Measurements from ENCODE around the gene COL28A1.

COL28A1 gene

GRCh38 chr7:7535691-7536090, at the start of gene COL28A1:
COL28A1 (minus strand) TSS chr7:7535873; CDS start chr7:7532875, 2,998 bp downstream.
- intact Hi-C loops (cut with micrococcal nuclease), result no loop called here
- Mint-ChIP-seq H3K9me3 (no peaks in the 10 kb centered on the region), H3K4me1 (ENCODE audit: low read depth) (no peaks in the 10 kb centered on the region), H3K27me3 (peaks cover 2% of the 10 kb centered on the region), H3K4me3 (no peak within 1 kb of the TSS), H3K27ac (no peak within 1 kb of the TSS), H3K36me3 (ENCODE audit: low read depth) (no peaks in the 10 kb centered on the region)

GRCh38 chr7:7584653-7585052, 49.0 kb upstream of the COL28A1 start:
- Mint-ChIP-seq H3K27ac (no peak overlapping the region), H3K4me1 (ENCODE audit: low read depth) (no peaks in the 10 kb centered on the region), H3K27me3 (no peaks in the 10 kb centered on the region), H3K4me3 (no peak overlapping the region), H3K36me3 (ENCODE audit: low read depth) (peaks cover 21% of the 10 kb centered on the region), H3K9me3 (no peaks in the 10 kb centered on the region)
- intact Hi-C loops (cut with micrococcal nuclease), result no loop called here

DNA sequence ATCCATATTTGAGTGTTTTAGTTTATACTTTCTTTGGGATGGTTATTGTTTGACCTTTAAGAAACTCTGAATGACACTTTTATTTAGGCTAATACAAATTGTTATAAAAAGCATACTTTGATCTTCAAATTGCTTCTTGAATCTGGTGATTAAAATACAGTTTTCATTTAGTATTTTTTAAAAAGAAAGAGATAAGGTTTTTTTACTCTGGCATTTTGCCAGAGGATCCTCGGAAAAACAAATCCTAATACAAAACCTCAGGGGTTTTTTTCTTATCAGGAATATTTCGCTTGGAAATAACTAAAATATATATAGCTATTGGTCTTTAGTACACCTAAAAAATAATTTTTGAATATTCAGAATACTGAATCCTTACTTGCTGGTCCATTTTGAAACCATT, 48.1 kb upstream of the COL28A1 start:
- Mint-ChIP-seq H3K27me3 (no peaks in the 10 kb centered on the region), H3K9me3 (no peaks in the 10 kb centered on the region), H3K27ac (no peak overlapping the region), H3K36me3 (ENCODE audit: low read depth) (peaks cover 24% of the 10 kb centered on the region), H3K4me3 (no peak overlapping the region), H3K4me1 (ENCODE audit: low read depth) (no peaks in the 10 kb centered on the region)
- intact Hi-C loops (cut with micrococcal nuclease), result no loop called here

- H3K27me3 Mint-ChIP-seq, result no peaks in the 10 kb centered on the region
- H3K27ac Mint-ChIP-seq, result no peak overlapping the region
- H3K4me1 Mint-ChIP-seq (ENCODE audit: low read depth), result no peaks in the 10 kb centered on the region
- H3K4me3 Mint-ChIP-seq, result no peak overlapping the region
- intact Hi-C loops (cut with micrococcal nuclease), result no loop called here
- H3K36me3 Mint-ChIP-seq (ENCODE audit: low read depth), result peaks cover 24% of the 10 kb centered on the region
- H3K9me3 Mint-ChIP-seq, result no peaks in the 10 kb centered on the region
Measured at GRCh38 chr7:7582596-7582995, 46.9 kb upstream of the COL28A1 start.

- Mint-ChIP-seq H3K27me3 (no peaks in the 10 kb centered on the region), H3K27ac (no peak overlapping the region), H3K36me3 (ENCODE audit: low read depth) (peaks cover 19% of the 10 kb centered on the region), H3K9me3 (no peaks in the 10 kb centered on the region), H3K4me1 (ENCODE audit: low read depth) (no peaks in the 10 kb centered on the region), H3K4me3 (no peak overlapping the region)
- intact Hi-C loops (cut with micrococcal nuclease), result no loop called here
Measured at GRCh38 chr7:7581531-7582179, 46.0 kb upstream of the COL28A1 start.

- H3K27ac Mint-ChIP-seq, result no peak overlapping the region
- H3K36me3 Mint-ChIP-seq (ENCODE audit: low read depth), result peaks cover 17% of the 10 kb centered on the region
Measured at GRCh38 chr7:7579638-7580037, 44.0 kb upstream of the COL28A1 start.

DNA sequence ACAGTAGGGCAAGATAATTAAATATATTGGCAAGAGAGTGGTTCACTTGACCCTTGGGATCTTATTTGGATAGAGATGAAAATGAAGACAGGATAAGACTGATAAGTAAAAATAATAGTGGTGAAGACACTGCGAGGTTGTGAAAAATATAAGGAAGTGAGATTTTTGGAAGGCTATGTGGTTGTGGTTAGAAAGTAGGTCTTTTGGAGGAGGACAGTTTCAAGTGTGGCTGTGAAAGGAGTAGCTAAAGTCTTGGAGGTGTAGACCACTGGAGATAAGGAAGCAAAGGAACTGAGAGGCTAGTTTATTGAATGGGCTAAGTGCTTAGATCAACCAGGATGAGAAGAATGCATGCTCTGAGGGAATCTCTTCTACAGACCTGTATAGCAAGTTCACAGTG, 42.2 kb upstream of the COL28A1 start:
- intact Hi-C loops (cut with micrococcal nuclease), result no loop called here

More at GRCh38 chr7:7579638-7580037, 44.0 kb upstream of the COL28A1 start:
- intact Hi-C loops (cut with micrococcal nuclease), result no loop called here
- H3K4me1 Mint-ChIP-seq (ENCODE audit: low read depth), result no peaks in the 10 kb centered on the region
- no peaks in the 10 kb centered on the region for H3K27me3 Mint-ChIP-seq
- H3K9me3 Mint-ChIP-seq, result no peaks in the 10 kb centered on the region
- H3K4me3 Mint-ChIP-seq, result no peak overlapping the region

DNA sequence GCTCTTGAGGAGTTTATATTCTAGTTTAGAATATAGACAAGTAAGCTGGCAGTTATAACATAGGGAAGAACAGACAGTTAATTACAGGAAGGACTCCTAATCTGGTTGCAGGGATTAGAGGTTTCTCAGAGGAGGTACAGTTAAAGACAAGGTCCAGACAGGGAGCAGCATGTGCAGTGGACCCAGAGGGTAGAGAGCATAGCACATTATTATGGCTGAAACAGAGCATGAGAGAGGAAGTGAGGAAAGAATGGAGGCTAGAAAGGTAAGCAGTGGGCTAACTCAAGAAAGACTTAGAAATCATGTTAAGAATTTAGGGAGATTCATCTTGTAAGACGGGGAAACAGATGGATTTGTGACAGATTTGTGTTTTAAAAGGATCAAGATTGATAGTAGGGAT, 40.7 kb upstream of the COL28A1 start:
- H3K9me3 Mint-ChIP-seq, result no peaks in the 10 kb centered on the region
- H3K36me3 Mint-ChIP-seq (ENCODE audit: low read depth), result peaks cover 16% of the 10 kb centered on the region
- H3K27me3 Mint-ChIP-seq, result no peaks in the 10 kb centered on the region
- H3K27ac Mint-ChIP-seq, result no peak overlapping the region
- intact Hi-C loops (cut with micrococcal nuclease), result no loop called here
- H3K4me3 Mint-ChIP-seq, result no peak overlapping the region
- no peaks in the 10 kb centered on the region for H3K4me1 Mint-ChIP-seq (ENCODE audit: low read depth)

More for the DNA sequence above, 42.2 kb upstream of the COL28A1 start:
- Mint-ChIP-seq H3K27me3 (no peaks in the 10 kb centered on the region), H3K9me3 (no peaks in the 10 kb centered on the region), H3K36me3 (ENCODE audit: low read depth) (peaks cover 18% of the 10 kb centered on the region), H3K27ac (no peak overlapping the region), H3K4me1 (ENCODE audit: low read depth) (no peaks in the 10 kb centered on the region), H3K4me3 (no peak overlapping the region)

DNA sequence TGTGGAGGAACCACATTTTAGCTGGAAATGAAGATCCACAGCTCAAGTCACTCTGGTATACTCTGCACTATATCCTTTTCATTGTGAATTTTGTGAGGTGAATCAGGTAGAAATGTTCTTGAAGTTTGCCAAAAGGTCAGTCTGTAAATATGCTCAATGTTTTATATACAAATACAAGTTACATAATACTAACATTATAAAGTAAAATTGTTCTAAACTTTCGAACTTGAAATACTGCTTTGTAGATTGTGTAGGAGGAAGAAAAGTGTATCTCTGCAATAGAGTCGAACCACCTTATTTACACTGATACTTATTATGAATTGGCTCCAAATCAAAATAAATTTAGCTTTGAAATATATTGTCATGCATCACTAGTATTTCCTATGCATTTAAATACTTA, 38.0 kb upstream of the COL28A1 start:
- no peaks in the 10 kb centered on the region for H3K27me3 Mint-ChIP-seq

DNA sequence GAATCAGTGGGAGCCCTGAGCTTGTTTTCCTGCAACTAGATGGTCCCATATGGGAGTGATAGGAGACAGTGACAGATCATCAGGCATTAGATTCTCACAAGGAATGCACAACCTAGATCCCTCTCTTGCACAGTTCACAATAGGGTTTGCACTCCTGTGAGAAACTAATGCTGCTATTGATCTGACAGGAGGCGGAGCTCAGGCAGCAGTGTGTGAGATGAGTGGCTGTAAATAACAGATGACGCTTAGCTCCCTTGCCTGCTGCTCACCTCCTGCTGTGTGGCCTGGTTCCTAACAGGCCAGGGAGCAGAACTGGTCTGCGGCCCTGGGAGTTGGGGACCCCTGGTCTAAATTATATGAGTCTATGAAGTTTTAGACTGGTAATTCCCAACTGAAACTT, 34.9 kb upstream of the COL28A1 start:
- Mint-ChIP-seq H3K9me3 (no peaks in the 10 kb centered on the region), H3K4me3 (no peak overlapping the region), H3K36me3 (ENCODE audit: low read depth) (peaks cover 27% of the 10 kb centered on the region), H3K27me3 (no peaks in the 10 kb centered on the region), H3K27ac (no peak overlapping the region), H3K4me1 (ENCODE audit: low read depth) (peaks cover 29% of the 10 kb centered on the region)
- intact Hi-C loops (cut with micrococcal nuclease), result no loop called here

More for the DNA sequence above, 38.0 kb upstream of the COL28A1 start:
- no peak overlapping the region for H3K27ac Mint-ChIP-seq
- no peaks in the 10 kb centered on the region for H3K9me3 Mint-ChIP-seq
- H3K4me1 Mint-ChIP-seq (ENCODE audit: low read depth), result peaks cover 21% of the 10 kb centered on the region
- intact Hi-C loops (cut with micrococcal nuclease), result no loop called here
- no peak overlapping the region for H3K4me3 Mint-ChIP-seq
- H3K36me3 Mint-ChIP-seq (ENCODE audit: low read depth), result peaks cover 27% of the 10 kb centered on the region

GRCh38 chr7:7569615-7570014, 33.9 kb upstream of the COL28A1 start:
- Mint-ChIP-seq H3K4me3 (peak overlapping the region; percentile 70), H3K27ac (no peak overlapping the region), H3K4me1 (ENCODE audit: low read depth) (peaks cover 29% of the 10 kb centered on the region), H3K36me3 (ENCODE audit: low read depth) (peaks cover 27% of the 10 kb centered on the region), H3K9me3 (no peaks in the 10 kb centered on the region), H3K27me3 (no peaks in the 10 kb centered on the region)
- intact Hi-C loops (cut with micrococcal nuclease), result loop anchor here (2.0 to 10.0 kb wide), 5 partner anchors 71 to 865 kb away; partner anchors contain the start of genes C1GALT1, GLCCI1, UMAD1 and ZNF12

GRCh38 chr7:7569081-7569527, 33.4 kb upstream of the COL28A1 start:
- peaks cover 27% of the 10 kb centered on the region for H3K36me3 Mint-ChIP-seq (ENCODE audit: low read depth)
- no peaks in the 10 kb centered on the region for H3K27me3 Mint-ChIP-seq
- peak overlapping the region; percentile 70 for H3K4me3 Mint-ChIP-seq
- H3K27ac Mint-ChIP-seq, result no peak overlapping the region
- H3K4me1 Mint-ChIP-seq (ENCODE audit: low read depth), result peaks cover 29% of the 10 kb centered on the region
- H3K9me3 Mint-ChIP-seq, result no peaks in the 10 kb centered on the region
- intact Hi-C loops (cut with micrococcal nuclease), result loop anchor here (2.0 to 10.0 kb wide), 5 partner anchors 72 to 864 kb away; partner anchors contain the start of genes C1GALT1, GLCCI1, UMAD1 and ZNF12

DNA sequence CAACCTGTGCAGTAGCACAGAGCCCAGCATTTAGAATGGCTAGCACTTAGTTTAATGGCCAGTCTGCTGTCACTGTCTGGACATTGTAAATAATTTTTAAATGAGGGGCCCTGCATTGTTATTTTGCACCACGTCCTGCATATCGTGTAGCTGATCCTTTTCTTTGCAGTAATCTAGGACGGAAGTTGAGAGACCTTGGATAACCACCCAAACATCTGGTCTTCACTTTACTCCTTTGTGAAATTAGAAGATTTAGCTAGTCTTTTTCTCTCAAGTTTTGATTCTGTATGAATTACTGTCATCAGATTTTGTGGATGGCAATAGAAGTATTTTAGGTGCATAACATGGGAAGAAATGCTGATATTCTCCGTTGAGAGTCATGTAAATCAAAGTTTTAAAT, 32.9 kb upstream of the COL28A1 start:
- H3K4me1 Mint-ChIP-seq (ENCODE audit: low read depth), result peaks cover 29% of the 10 kb centered on the region
- H3K9me3 Mint-ChIP-seq, result no peaks in the 10 kb centered on the region
- intact Hi-C loops (cut with micrococcal nuclease), result loop anchor here (2.0 to 10.0 kb wide), 5 partner anchors 72 to 864 kb away; partner anchors contain the start of genes C1GALT1, GLCCI1, UMAD1 and ZNF12
- H3K4me3 Mint-ChIP-seq, result peak overlapping the region; percentile 70
- peaks cover 27% of the 10 kb centered on the region for H3K36me3 Mint-ChIP-seq (ENCODE audit: low read depth)
- no peaks in the 10 kb centered on the region for H3K27me3 Mint-ChIP-seq
- no peak overlapping the region for H3K27ac Mint-ChIP-seq

DNA sequence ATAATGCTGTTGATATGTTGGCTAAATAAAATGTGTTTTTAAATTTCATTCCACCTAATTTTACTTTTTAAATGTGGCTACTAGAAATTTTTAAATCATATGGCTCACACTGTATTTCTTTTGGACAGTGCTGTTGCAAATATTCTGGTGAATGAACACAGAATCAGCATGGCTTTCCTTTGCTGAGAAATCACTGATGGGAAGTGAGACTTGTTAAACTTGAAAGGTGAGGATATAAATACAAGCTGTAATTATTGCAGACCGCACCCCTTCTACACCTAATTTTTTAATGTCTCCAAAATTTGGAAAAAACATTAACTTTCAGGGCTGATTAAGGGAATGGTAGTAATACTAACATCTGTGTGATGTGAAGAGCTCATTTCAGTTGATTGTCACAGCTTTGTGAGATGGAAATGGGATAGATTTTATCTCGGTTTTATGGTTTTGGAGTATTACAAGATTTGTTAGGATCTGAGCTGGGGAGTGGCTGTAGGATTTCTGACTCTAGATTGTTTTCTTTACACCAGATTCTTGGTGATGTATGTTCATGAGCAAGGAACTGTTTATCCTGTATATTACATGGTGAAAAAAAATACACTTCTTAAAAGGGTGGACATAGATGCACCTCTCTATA, 32.3 kb upstream of the COL28A1 start:
- no peak overlapping the region for H3K27ac Mint-ChIP-seq

More for the DNA sequence above, 32.3 kb upstream of the COL28A1 start:
- peaks cover 29% of the 10 kb centered on the region for H3K4me1 Mint-ChIP-seq (ENCODE audit: low read depth)
- peak overlapping the region; percentile 70 for H3K4me3 Mint-ChIP-seq
- H3K27me3 Mint-ChIP-seq, result no peaks in the 10 kb centered on the region
- H3K36me3 Mint-ChIP-seq (ENCODE audit: low read depth), result peaks cover 23% of the 10 kb centered on the region
- intact Hi-C loops (cut with micrococcal nuclease), result loop anchor here (2.0 to 10.0 kb wide), 5 partner anchors 73 to 863 kb away; partner anchors contain the start of genes C1GALT1, GLCCI1, UMAD1 and ZNF12
- H3K9me3 Mint-ChIP-seq, result no peaks in the 10 kb centered on the region
